Measurements from ENCODE around the gene CTPS2. TPM values are rescaled to one million over a fixed set of nuclear protein-coding genes. Genes with fewer than 3 reads are reported as not detected.

Gene CTPS2, protein sequence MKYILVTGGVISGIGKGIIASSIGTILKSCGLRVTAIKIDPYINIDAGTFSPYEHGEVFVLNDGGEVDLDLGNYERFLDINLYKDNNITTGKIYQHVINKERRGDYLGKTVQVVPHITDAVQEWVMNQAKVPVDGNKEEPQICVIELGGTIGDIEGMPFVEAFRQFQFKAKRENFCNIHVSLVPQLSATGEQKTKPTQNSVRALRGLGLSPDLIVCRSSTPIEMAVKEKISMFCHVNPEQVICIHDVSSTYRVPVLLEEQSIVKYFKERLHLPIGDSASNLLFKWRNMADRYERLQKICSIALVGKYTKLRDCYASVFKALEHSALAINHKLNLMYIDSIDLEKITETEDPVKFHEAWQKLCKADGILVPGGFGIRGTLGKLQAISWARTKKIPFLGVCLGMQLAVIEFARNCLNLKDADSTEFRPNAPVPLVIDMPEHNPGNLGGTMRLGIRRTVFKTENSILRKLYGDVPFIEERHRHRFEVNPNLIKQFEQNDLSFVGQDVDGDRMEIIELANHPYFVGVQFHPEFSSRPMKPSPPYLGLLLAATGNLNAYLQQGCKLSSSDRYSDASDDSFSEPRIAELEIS
- total RNA-seq: 9.0 and 10.7 TPM in 2 replicates

DNA sequence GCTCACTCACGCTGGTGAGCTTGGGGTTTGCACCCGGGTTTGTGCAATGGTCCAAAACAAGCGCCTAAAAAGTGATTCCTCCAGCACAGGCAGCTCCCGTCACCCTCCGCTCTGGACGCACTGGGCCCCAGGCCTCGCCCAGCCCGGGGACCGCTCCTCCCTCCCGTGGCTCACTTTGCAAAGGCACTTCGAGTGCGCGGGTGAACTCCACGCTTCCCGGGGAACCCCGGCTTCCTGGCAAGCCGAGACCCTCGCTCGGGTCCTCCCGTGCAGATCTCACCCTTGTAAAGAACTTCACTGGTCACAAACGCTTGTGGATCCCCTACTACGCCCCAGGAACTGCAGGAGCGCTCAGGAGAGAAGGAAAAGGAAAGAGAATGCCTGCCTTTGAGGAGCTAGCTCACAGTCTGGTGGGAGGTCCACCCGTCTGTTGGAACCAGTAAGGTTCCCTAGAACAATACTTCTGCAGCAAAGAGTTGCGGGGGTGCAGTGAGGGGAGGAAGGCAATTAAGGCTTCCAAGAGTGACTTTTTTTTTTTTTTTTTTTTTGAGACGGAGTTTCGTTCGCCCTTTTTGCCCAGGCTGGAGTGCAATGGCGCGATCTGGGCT is at the start of gene CTPS2:
Gene CTPS2 (minus strand): TSS at position 122 of the 608 bp plus-strand sequence. CDS start 9,767 bp downstream, outside the sequence.

DNA sequence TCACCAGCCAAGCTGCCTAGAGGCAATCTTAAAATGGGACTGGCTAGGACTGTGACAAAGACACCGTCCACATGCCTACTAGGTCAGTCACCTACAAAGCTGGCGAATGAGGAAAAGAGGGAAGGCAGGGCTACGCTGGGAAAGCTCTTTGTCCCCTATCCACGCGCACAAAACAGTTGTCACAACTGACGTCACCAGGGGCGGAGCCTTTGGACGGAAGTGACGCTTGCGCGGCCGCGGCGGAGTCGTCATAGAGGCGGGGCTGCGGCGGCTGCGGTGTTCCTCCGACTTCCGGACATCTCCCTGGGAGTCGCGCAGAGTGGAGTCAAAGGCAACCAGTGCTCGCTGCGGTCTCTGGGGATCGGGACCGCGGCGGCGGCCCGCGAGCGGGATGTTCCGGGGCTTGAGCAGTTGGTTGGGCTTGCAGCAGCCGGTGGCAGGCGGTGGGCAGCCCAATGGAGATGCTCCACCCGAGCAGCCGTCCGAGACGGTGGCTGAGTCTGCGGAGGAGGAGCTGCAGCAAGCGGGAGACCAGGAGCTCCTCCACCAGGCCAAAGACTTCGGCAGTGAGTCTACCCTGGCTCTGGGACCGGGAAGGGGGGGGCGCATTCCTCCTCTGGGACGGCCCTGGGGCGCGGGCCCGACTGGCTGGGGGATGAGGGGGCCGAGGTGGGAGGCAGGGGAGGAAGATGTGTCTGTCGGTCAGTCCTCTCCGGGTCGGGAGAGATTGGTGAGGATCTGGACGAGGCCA is 7.0 kb upstream of the CTPS2 start, which contains the start of gene SYAP1:
Gene SYAP1 (plus strand): TSS at position 279 of the 751 bp plus-strand sequence. CDS start 113 bp downstream, at position 392.

DNA sequence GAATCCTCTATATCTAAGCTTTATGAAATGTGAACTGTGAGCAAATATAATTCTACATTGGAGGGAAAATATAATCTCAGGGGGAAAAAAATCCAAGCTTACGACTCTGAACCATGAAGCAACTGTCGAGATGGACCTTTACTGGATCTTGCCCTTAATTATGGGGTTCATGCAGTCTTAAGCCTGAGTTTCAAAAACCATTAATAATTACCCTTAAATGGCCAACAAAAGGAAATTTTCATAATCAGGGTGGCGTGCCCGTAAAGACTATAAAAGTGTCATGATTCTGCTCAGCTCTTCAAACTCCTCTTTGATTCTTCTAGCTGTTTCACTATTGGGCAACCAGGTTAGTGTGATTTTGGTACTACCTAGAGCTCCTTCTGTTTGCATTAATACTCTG is 62.6 kb downstream of the CTPS2 start, which contains the start of gene S100G:
Gene S100G (plus strand): TSS at position 301 of the 400 bp plus-strand sequence. CDS start 849 bp downstream, outside the sequence.

Other genes with a start within 250 kb of the CTPS2 start
- not detected in 2 replicates for gene S100G, start 62.5 kb downstream of the CTPS2 start, total RNA-seq
- 41.0 and 53.8 TPM in 2 replicates for gene SYAP1, start 6.9 kb upstream of the CTPS2 start, total RNA-seq
- 6.3 and 8.5 TPM in 2 replicates for gene TXLNG, start 73.8 kb upstream of the CTPS2 start, total RNA-seq
- gene RBBP7, start 157.7 kb upstream of the CTPS2 start, total RNA-seq: 61.2 and 147 TPM in 2 replicates
- gene REPS2, start 234.0 kb upstream of the CTPS2 start, total RNA-seq: 0.38 and 0.85 TPM in 2 replicates